Ovary (tissue), 9 donors: Measurements from ENCODE around the gene ZNF460. TPM values are rescaled to one million over a fixed set of nuclear protein-coding genes. Genes with fewer than 3 reads are reported as not detected.

Experiments used
- DNase-seq, 5 donors: peaks; one replicate each; pipeline ENCODE4 v3.0.0-alpha.2; 2019 to 2020
- H3K27ac ChIP-seq, 2 donors: fragments of 200-600 bp; one replicate each; pipeline versions ENCODE4 v1.5.1 to v1.8.0; 2019 to 2022
- H3K27me3 ChIP-seq: fragments of 200-600 bp; one replicate; pipeline ENCODE4 v1.8.0; 2022
- H3K36me3 ChIP-seq: fragments of 200-600 bp; sonication (generic); one replicate; pipeline ENCODE4 v1.5.1; 2019
- H3K4me1 ChIP-seq: one replicate; pipeline ENCODE4 v1.8.1; 2013; ENCODE audit warnings: mild to moderate bottlenecking, moderate library complexity; ENCODE audit not compliant: insufficient read depth
- H3K4me3 ChIP-seq: fragments of 200-600 bp; sonication (generic); one replicate; pipeline ENCODE4 v1.5.1; 2017
- H3K9me3 ChIP-seq, 2 donors: fragments of 200-600 bp in 1 of 2; sonication (generic) in 1 of 2; one replicate each; pipeline versions ENCODE4 v1.5.1 to v1.8.1; 2013 to 2019; ENCODE audit warnings: mild to moderate bottlenecking in 1 of 2, moderate library complexity in 1 of 2
- CTCF ChIP-seq, 3 donors: fragments of 450-650 bp in 2 of 3; fragments of 200-600 bp in 1 of 3; IDR thresholded peaks; one replicate each; pipeline versions ENCODE4 v1.5.1 to v1.8.0; 2016 to 2022; ENCODE audit warnings: antibody characterized with exemption in 3 of 3, mild to moderate bottlenecking in 1 of 3
- EP300 ChIP-seq: sonication (generic); formaldehyde crosslinking; IDR thresholded peaks from one replicate; pipeline ENCODE4 v1.6.1; 2017; ENCODE audit warnings: antibody characterized with exemption
- POLR2A ChIP-seq: fragments of 450-650 bp; IDR thresholded peaks from one replicate; pipeline ENCODE4 v1.6.1; 2017; ENCODE audit warnings: antibody characterized with exemption, mild to moderate bottlenecking, moderate library complexity
- WGBS, 3 donors: extraction: QIAGEN DNeasy Blood & Tissue Kit in 1 of 3; methylation state at CpG; one replicate each; pipeline versions ENCODE4 v1.1.5 to v1.1.7; 2013 to 2017; 5-methylcytosine and 5-hydroxymethylcytosine counted together
- intact Hi-C, 4 donors: fragments of 100-400 bp; cut with DNase I; formaldehyde crosslinking; loops; one replicate each; pipeline versions ENCODE4 v1.11.0 to v1.15.1; 2022 to 2023
- polyA plus RNA-seq, 2 donors: library from polyadenylated mRNA; stranded (reverse); fragments of 200-250 nt in 1 of 2; fragments of 350-450 nt in 1 of 2; fragmentation: Illumina TruSeq in 1 of 2; extraction: RNeasy Lipid Tissue Mini Kit (QIAGEN cat#74804) in 1 of 2; gene quantifications; one replicate each; pipeline ENCODE4 v1.2.3, GENCODE V29; 2013 to 2014
- total RNA-seq, 7 donors: library from RNA; depleted of rRNA in 2 of 7; stranded (reverse); fragments of >200 nt in 2 of 7; fragmentation: NEBNext Ultra II Directional in 3 of 7; extraction: Animal tissue kit (Norgen Biotek cat#: 25700) in 3 of 7; gene quantifications; one replicate each; pipeline versions ENCODE4 v1.1.0 to v1.2.4, GENCODE V29; 2016 to 2023
- donor health status: DM: no; HTN: no; CAD: no; lungs with moderate emphysema.
- donor health status: DM: no; HTN: no; CAD: no.
- donor health status: Bipolar disorder and iron deficiency.
- donor health status: DM: yes; HTN: yes; CAD: no.
- donor health status: DM: no; HTN: no; CAD: no.
- donor health status: DM: yes; HTN: yes; CAD: no.

ZNF460 gene
- total and polyA plus RNA-seq, 9 donors = 3.0 to 103 (median 61.9) TPM

DNA sequence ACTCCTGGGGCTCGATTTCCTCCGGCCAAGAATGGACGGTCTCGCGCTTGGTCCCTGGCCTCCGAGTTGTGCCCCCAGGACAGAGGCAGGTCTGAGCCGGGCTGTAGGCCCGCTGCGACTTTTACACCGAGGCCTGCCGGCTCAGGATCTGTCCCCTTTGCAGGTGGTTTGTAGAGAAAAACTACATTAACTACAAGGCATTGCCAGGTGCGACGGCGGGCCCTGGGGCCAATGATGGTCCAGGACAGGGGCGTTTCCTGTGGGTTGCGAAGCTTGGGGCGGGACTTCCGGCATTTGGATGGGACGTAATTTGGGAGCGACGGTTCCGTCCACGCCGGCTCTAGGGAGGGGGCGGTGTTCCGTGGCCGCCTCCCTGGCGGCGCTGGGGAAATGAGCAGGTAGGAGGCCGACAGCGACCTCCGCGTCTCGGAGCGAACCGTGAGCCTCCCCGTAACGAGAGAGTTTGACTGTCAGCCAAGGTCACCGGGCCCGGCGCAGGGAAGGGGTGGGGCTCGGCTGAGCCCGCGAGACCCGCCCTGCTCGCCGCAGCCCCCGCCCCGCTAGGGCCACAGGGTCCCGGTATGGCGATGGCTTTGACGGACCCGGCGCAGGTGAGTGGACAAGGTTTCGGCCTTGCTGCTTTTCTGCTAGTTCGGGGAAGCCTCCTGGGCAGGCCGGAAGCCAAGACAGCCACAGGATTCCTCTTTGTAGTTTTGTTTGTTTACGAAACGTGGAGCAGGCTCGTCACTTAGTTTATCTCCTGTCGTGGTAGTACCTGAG lies 39.8 kb upstream of the ZNF460 start, which contains the start of gene ZNF805:
TSS of gene ZNF805 (plus strand) at position 322 of the 780 bp plus-strand sequence. CDS start at position 582, 260 bp downstream.
- intact Hi-C loops = loop anchor here in 1 of 4 donors (5.0 kb wide), 1 partner anchor 42 kb away; the partner anchor contains the start of gene ZNF460
- H3K4me1 ChIP-seq = no peaks in the 10 kb centered on the region
- 0 to 1% (median 0%) methylated on average over 36 to 61 of the region's 61 CpGs for WGBS, 3 donors

GRCh38 chr19:57241176-57241575 lies 39.1 kb upstream of the ZNF460 start:
- DNase-seq = no peak
- Histone ChIP-seq H3K27me3 (no peaks in the 10 kb centered on the region), H3K9me3 (no peaks in the 10 kb centered on the region), H3K27ac (peak overlapping the region in 1 of 2 donors; percentile 76), H3K4me1 (no peaks in the 10 kb centered on the region), H3K36me3 (no peaks in the 10 kb centered on the region), H3K4me3 (peak overlapping the region; percentile 98)
- intact Hi-C loops = loop anchor here in 1 of 4 donors (5.0 kb wide), 1 partner anchor 41 kb away; the partner anchor contains the start of gene ZNF460
- TF ChIP-seq POLR2A (no peak), CTCF (IDR thresholded peaks at IDR 0.05) (no peak), EP300 (no peak)
- 9 to 17% (median 14%) methylated on average over 7 of the region's 7 CpGs for WGBS, 3 donors

More for the DNA sequence above, 39.8 kb upstream of the ZNF460 start, which contains the start of gene ZNF805:
- Histone ChIP-seq H3K9me3 (no peaks in the 10 kb centered on the region), H3K27ac (peak within 1 kb of the TSS; percentile 76 to 79), H3K4me3 (peak within 1 kb of the TSS; percentile 98), H3K36me3 (no peaks in the 10 kb centered on the region), H3K27me3 (no peaks in the 10 kb centered on the region)
- TF ChIP-seq POLR2A = peak; percentile 68
- TF ChIP-seq EP300 = no peak
- TF ChIP-seq CTCF (IDR thresholded peaks at IDR 0.05) = peak in 2 of 3 donors; percentile 11 to 16
- peak; percentile 95 to 97 (median 96) for DNase-seq

GRCh38 chr19:57242821-57243220 lies 37.5 kb upstream of the ZNF460 start:
- Histone ChIP-seq H3K27ac (no peak overlapping the region), H3K4me1 (no peaks in the 10 kb centered on the region), H3K27me3 (no peaks in the 10 kb centered on the region), H3K9me3 (peaks cover 0 to 6% of the 10 kb centered on the region in 2 donors), H3K36me3 (no peaks in the 10 kb centered on the region), H3K4me3 (no peak overlapping the region)
- 77 to 91% (median 86%) methylated on average over 5 of the region's 5 CpGs for WGBS, 3 donors
- DNase-seq = no peak
- intact Hi-C loops = loop anchor here in 1 of 4 donors (5.0 kb wide), 1 partner anchor 39 kb away; the partner anchor contains the start of gene ZNF460
- TF ChIP-seq EP300 = no peak
- no peak for TF ChIP-seq CTCF (IDR thresholded peaks at IDR 0.05)
- TF ChIP-seq POLR2A = no peak

DNA sequence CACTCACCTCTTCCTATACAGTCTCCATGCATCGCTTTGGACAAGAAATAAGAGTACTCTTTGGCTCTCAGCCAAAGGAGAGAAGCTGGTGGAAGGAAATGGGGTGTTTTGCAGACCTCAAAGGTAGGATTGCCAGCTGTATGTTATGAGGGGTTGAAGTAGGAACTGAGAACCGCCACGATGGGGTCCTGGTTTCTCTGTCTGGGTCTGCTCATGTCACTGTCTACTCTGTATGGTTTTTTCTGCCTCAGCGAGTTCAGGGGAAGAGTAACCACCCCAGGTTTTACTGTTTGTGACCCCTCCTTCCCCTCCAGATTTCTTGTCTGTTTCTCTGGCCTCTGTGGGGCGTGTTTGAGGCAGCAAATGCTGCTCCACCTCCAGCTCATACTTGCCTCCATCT lies 35.8 kb upstream of the ZNF460 start:
- Histone ChIP-seq H3K4me1 (no peaks in the 10 kb centered on the region), H3K27me3 (no peaks in the 10 kb centered on the region), H3K27ac (no peak overlapping the region), H3K4me3 (no peak overlapping the region), H3K36me3 (no peaks in the 10 kb centered on the region), H3K9me3 (peaks cover 0 to 15% of the 10 kb centered on the region in 2 donors)
- DNase-seq = no peak
- intact Hi-C loops = loop anchor here in 1 of 4 donors (5.0 kb wide), 1 partner anchor 38 kb away; the partner anchor contains the start of gene ZNF460
- WGBS, 3 donors = 95 to 97% (median 96%) methylated on average over 5 of the region's 5 CpGs
- TF ChIP-seq POLR2A = no peak
- no peak for TF ChIP-seq EP300
- no peak for TF ChIP-seq CTCF (IDR thresholded peaks at IDR 0.05)
